ENCODE data around the gene TTLL3. TPM values are rescaled to one million over a fixed set of nuclear protein-coding genes. Genes with fewer than 3 reads are reported as not detected.

Gene TTLL3
- total and polyA plus RNA-seq, 2 of the 4 experiments (the other 2 are of a cell fraction): 6.8 to 43.4 TPM

- 3% methylated on average over 19 of the region's 49 CpGs; no CpG with 5 or more reads in 1 of the 2 experiments for WGBS, 2 experiments (ENCODE audit: extremely low coverage in 2 of 2, insufficient read length in 1 of 2)
- H4K5ac ChIP-seq (ENCODE audit: low read depth, low read length): peak within 1 kb of the TSS; percentile 86
- peak; percentile 39; the same call in 1 of the 2 replicates for TF ChIP-seq MAZ (IDR thresholded peaks at IDR 0.05; ENCODE audit: borderline replicate concordance, low read depth, low read length)
- TF ChIP-seq MAFK (IDR thresholded peaks at IDR 0.05; ENCODE audit: low read depth, low read length): no peak
- TF ChIP-seq ELK1 (IDR thresholded peaks at IDR 0.05; ENCODE audit: borderline replicate concordance, low read depth, low read length): no peak
- no peak for TF ChIP-seq SMC3 (IDR thresholded peaks at IDR 0.05; ENCODE audit: low read depth, low read length)
- H3K9me1 ChIP-seq (ENCODE audit: insufficient read depth, low read length): peaks cover 28% of the 10 kb centered on the region
- H3K27ac ChIP-seq (ENCODE audit: insufficient read depth, low read length): peak within 1 kb of the TSS; percentile 66
- H3K4ac ChIP-seq (ENCODE audit: low read depth, low read length): peak within 1 kb of the TSS; percentile 78
- H3K4me1 ChIP-seq (ENCODE audit: control insufficient read depth, insufficient read depth, low read length): peaks cover 27% of the 10 kb centered on the region
- peak within 1 kb of the TSS; percentile 48; the same call in 1 of the 3 replicates for H2BK15ac ChIP-seq (ENCODE audit: low read depth, low read length)
- ChIA-PET POLR2A (ENCODE audit: unreplicated experiment) (no interaction called here), CTCF (no interaction called here)
- H3K18ac ChIP-seq (ENCODE audit: low read depth, low read length): peak within 1 kb of the TSS; percentile 87
- H4K20me1 ChIP-seq (ENCODE audit: insufficient read depth, low read length): peaks cover 8% of the 10 kb centered on the region; the same call in 1 of the 2 replicates
- peak within 1 kb of the TSS; percentile 98 for H2AFZ ChIP-seq (replicated peaks; ENCODE audit: low read length, poor library complexity)
- peak within 1 kb of the TSS; percentile 39 for H2BK120ac ChIP-seq (ENCODE audit: low read depth, low read length)
- dilution Hi-C loops (cut with HindIII; ENCODE audit: low sequenced_read_pairs, unreplicated experiment): no loop called here
- intact Hi-C loops (cut with micrococcal nuclease): no loop called here
- in situ Hi-C loops (cut with MboI; ENCODE audit: low sequenced_read_pairs): no loop called here
- ATAC-seq (ENCODE audit: low read depth): peak; percentile 97
- H3K4me3 ChIP-seq (ENCODE audit: insufficient read depth, low read depth, low read length): peak within 1 kb of the TSS; percentile 72
- H3K9ac ChIP-seq (ENCODE audit: low read depth, low read length): peak within 1 kb of the TSS; percentile 88
- H2BK5ac ChIP-seq (ENCODE audit: low read depth, low read length, poor library complexity, severe bottlenecking): peak within 1 kb of the TSS; percentile 42
- H3K79me1 ChIP-seq (ENCODE audit: low read depth in 1 of 2, low read length in 2 of 2): peaks cover 16 to 46% of the 10 kb centered on the region in 2 experiments; a peak in 3 of 4 replicates
- H3K56ac ChIP-seq (ENCODE audit: extremely low read depth, insufficient read depth, low read length): peak within 1 kb of the TSS; percentile 68; the same call in 1 of the 2 replicates
- H2AK9ac ChIP-seq (replicated peaks; ENCODE audit: low read depth, low read length, poor library complexity): peak within 1 kb of the TSS; percentile 87
- H3K23ac ChIP-seq (ENCODE audit: low read depth, low read length): peak within 1 kb of the TSS; percentile 60
- H2AK5ac ChIP-seq (ENCODE audit: low read depth, low read length): peak within 1 kb of the TSS; percentile 96
- no peaks in the 10 kb centered on the region for H3K9me3 ChIP-seq (ENCODE audit: control insufficient read depth, insufficient read depth, low read length)
- 0 out of 2 replicates have a peak, but pooled peaks cover 1% of the 10 kb centered on the region for H3K36me3 ChIP-seq (ENCODE audit: control insufficient read depth, insufficient read depth, low read length)
- no peak within 1 kb of the TSS for H2BK20ac ChIP-seq (ENCODE audit: low read depth, low read length)
- peak within 1 kb of the TSS; percentile 80 for H4K91ac ChIP-seq (ENCODE audit: insufficient read depth, low read depth, low read length)
- H4K8ac ChIP-seq (ENCODE audit: low read depth in 2 of 2, low read length in 2 of 2): peak within 1 kb of the TSS; percentile 76 to 94
- H3K4me2 ChIP-seq (ENCODE audit: low read depth, low read length): peak within 1 kb of the TSS; percentile 98
- BruUV-seq (replicated peaks): no TSS peak
- no peaks in the 10 kb centered on the region for H3K27me3 ChIP-seq (ENCODE audit: control insufficient read depth, insufficient read depth, low read length)
- peak; percentile 58 for DNase-seq
- H3K14ac ChIP-seq (replicated peaks; ENCODE audit: low read depth, low read length): peak within 1 kb of the TSS; percentile 85
Measured at GRCh38 chr3:9769426-9770275, 40.4 kb upstream of the TTLL3 start, which contains the start of gene CAMK1. CAMK1 (minus strand) TSS chr3:9769947; CDS start chr3:9767749, 2,198 bp downstream.
